Epithelial cell of proximal tubule (primary cell): Measurements from ENCODE around the gene REEP3. TPM values are rescaled to one million over a fixed set of nuclear protein-coding genes. Genes with fewer than 3 reads are reported as not detected.
A peak's percentile ranks its signal among the peaks of the same experiment; 100 is the strongest.

Experiments used
- DNase-seq: peaks from one replicate; pipeline ENCODE4 v3.0.0-alpha.2; 2011; ENCODE audit warnings: low read depth
- H3K4me3 ChIP-seq: 2 replicates; pipeline ENCODE4 v1.5.1; 2011; ENCODE audit warnings: low read depth, mild to moderate bottlenecking, low read length
- CTCF ChIP-seq: conservative IDR thresholded peaks from 2 replicates; pipeline ENCODE4 v1.5.1; 2012; ENCODE audit warnings: low read depth, mild to moderate bottlenecking, low read length
- total RNA-seq: library from RNA; depleted of rRNA; stranded (reverse); fragments of >200 nt; gene quantifications from 2 replicates; pipeline ENCODE4 v1.2.3, GENCODE V29; 2015

Gene REEP3
- total RNA-seq, 1 donor from 2014 or later = 58.6 TPM

- TF ChIP-seq CTCF = no peak
- no peak for DNase-seq
- peak overlapping the region; percentile 90 for H3K4me3 ChIP-seq
Measured at GRCh38 chr10:63521416-63522276, 445 bp downstream of the REEP3 start.

DNA sequence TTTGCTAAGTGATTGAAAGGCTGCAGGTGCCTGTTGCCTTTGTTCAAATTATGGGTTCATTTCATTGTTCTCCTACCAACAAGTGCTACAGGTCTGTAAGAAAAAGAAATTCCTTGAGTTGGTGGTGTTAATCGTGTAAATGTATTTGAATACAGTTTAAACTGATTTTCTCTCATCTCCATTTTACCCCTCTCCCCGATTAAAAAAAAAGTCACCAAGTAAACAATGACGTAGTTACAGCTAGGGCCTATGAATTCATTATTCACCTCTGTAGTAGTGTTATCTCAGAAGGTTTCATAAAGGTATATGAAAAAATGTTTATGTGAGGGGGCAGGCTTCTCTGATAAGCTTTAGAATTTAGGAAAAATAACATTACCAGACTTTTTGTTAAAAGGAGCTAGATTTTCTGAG, 1.1 kb downstream of the REEP3 start:
- TF ChIP-seq CTCF = no peak
- no peak for DNase-seq
- peak overlapping the region; percentile 90 for H3K4me3 ChIP-seq

DNA sequence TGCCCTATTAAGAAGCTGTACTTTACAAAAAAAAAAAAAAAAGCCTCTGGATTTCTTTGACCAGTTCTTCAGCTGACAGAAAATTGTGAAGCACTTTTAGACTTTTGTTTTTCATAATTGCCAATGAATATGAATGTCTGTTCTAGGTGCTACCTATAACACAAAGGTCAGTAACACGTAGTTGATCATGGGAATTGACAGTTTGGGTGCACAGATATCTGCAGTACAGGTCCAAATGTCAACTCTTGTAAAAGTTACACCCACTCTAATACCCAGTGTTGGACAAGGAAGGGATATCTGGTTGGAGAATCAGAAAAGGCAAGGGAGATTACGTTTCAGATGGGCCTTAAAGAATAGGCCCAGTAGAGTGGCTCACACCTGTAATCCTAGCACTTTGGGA, 1.8 kb downstream of the REEP3 start:
- DNase-seq = no peak
- H3K4me3 ChIP-seq = peak overlapping the region; percentile 90
- no peak for TF ChIP-seq CTCF

- DNase-seq = no peak
- TF ChIP-seq CTCF = no peak
- no peak overlapping the region for H3K4me3 ChIP-seq
Measured at GRCh38 chr10:63525021-63525420, 3.8 kb downstream of the REEP3 start.

DNA sequence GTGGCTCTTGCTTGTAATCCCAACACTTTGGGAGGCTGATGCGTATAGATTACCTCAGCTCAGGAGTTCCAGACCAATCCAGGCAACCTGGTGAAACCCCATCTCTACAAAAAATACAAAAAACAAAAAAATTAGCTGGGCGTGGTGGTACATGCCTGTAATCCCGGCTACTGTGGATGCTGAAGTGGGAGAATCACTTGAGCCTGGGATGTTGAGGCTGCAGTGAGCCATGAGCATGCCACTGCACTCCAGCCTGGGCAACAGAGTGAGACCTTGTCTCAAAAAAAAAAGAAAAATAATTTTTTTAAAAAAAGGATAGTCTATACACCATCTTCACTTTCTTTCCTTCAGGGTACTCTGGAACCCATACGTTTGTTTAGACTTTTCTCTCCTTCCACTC, 6.2 kb downstream of the REEP3 start:
- no peak overlapping the region for H3K4me3 ChIP-seq
- DNase-seq = no peak
- TF ChIP-seq CTCF = no peak

GRCh38 chr10:63528084-63528744, 7.0 kb downstream of the REEP3 start:
- H3K4me3 ChIP-seq = no peak overlapping the region
- no peak for TF ChIP-seq CTCF
- no peak for DNase-seq
